NCI-H1105 (cell line): Measurements from ENCODE around the gene SPATA19.

Experiments used
- DNase-seq: peaks from one replicate; lab custom pipeline; 2025; lab: John Stamatoyannopoulos, UW

Gene SPATA19

GRCh38 chr11:133818302-133818701, 27.0 kb downstream of the SPATA19 start:
- no peak for DNase-seq

DNA sequence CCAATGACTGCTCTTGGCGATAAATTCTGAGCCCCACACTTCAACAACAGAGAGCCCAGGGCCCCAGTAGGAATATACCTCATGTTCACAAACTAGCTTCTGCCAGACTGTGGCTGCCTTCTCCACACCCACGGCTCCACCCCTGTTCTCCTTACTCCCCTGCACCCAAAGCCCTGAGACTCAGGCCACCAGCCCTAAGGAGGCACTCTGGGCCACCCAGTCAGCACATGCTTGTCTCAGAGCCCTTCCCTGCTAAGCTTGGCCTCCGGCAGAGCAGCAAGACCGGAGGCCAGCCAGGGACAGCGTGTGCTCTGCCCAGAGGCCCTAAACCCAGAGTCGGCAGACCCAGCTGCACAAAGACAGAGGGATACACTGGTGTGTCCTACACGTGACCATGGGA, 27.9 kb downstream of the SPATA19 start:
- no peak for DNase-seq

DNA sequence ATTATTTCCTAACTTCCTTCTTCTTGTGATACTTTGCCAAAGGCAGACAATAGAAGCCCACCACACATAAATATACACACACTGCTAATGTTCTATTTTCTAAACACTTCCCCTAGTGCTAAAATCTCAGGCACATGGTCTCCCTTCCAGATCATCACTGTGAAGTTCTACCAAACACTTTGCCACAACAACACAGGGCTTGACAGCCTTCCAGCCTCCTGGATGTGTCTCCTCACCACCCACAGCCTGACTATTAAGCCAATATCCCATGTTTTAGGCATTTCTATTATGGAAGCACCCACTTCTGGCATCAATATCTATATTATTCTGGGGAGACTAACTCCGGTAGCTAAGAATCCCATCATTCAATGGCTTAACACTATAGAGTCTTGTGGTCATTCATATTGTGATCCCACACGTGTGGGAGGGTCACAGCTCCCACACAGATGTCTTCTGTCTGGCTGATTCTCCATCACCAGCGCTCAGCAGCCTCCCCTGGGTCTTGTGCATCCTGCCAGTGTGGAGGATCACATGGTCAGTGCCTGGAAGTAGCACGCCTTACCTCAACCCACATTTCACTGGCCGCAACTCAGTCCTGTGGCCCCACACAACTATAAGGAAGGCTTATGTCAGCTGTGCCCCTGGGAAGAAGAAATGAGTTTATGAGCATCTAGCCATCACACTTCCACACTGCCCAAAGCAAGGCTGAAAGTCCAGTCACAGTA, 29.0 kb downstream of the SPATA19 start:
- DNase-seq, result no peak

GRCh38 chr11:133815636-133816035, 29.7 kb downstream of the SPATA19 start:
- DNase-seq, result no peak

DNA sequence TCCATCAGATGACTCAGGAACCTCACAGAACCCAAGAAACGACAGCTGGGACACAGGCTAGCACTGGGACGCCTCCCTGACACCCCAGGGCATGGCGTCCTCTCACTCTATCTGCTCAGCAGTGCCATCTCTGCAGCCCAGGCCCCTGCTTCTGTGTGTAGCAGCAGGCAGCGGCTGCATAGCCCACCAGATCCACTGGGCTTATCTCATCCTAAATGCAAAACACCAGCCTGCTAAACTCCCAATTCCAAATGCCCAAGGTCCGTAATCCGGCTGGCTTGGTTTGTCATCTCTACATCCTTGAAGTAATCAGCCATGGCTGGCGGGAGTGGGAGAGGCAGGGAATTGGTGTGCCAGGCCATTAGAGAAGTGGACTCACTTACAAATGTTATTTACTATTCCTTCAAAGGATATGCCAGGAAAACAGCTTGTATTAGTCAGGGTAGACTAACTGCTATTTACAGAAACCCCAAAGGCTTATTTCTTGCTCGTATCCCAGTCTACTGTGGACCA, 30.7 kb downstream of the SPATA19 start:
- no peak for DNase-seq

- DNase-seq, result no peak
Measured at GRCh38 chr11:133811850-133812685, 33.2 kb downstream of the SPATA19 start.

DNA sequence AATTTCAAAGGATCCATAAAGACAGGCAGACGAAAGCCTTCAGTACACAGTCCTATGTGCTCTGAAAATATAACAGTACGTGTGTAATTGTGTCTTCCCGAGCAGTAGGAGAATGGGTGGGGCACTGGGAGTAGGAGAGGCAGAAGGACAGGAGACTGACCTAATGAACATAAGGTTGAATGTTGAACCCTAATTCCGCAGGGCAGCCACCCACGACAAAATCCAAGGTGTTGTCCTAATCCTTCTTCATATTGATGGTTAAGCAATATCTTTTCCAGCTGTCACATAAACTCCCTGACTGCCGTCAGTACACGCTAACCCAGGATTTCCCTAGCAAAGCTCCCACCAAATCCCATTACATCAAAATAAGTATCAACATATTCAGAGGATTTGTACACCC, 34.5 kb downstream of the SPATA19 start:
- DNase-seq, result no peak

GRCh38 chr11:133809569-133810491, 35.5 kb downstream of the SPATA19 start:
- no peak for DNase-seq

DNA sequence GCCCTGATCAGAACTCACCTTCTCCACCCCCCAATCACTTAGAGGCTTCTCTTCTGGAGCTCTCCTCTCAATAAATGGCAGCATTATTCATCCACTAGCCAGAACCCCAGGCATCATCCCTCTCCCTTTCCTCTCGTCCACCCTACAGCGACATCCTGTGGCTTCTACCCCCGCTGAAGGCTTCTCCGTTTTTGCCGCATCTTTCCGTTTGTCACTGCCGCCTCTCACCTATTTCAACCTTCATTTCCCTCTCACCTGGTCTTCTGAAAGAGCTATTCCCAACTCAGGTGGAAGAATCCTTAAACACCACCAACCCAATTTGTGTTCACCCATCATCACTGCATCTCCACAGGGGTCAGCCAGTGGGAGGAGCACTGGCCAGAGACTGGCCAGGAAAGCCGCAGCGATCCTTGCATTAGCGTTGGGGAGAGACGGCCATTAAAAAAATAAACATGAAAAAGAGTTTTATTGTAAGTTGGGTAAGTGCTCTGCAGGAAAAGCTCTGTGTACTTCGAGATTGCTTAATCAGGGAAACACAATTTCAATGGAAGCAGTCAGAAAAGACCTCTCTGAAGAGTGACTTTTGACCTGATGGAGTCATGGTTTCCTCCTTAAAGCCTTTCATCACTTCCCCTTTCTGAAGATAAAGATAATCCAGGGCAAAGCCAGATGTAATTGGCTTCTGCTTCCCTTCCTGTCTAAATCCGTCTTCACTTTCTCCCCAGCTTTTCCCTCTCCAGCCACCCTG, 36.7 kb downstream of the SPATA19 start:
- no peak for DNase-seq

GRCh38 chr11:133803026-133803425, 42.3 kb downstream of the SPATA19 start:
- no peak for DNase-seq

DNA sequence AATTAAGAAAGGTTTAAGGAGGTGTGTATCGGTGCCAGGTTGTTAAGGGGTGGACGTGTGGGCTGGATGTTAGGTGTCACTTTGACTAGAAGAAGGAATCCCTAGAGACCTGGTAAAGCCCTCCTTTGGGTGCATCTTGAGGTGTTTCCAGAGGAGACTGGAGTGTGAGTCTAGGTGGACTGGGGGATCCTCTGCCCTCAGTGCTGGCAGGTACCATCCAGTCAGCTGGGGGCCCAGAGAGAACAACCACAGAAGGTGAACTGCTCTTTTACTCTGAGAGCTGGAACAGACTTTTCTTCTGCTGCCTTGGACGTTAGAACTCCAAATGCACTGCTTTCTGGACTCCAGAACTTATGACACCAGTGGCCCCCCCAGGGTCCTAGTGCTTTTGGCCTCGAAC, 44.0 kb downstream of the SPATA19 start:
- DNase-seq, result no peak

- DNase-seq, result no peak
Measured at GRCh38 chr11:133800666-133801065, 44.6 kb downstream of the SPATA19 start.

- DNase-seq, result no peak
Measured at GRCh38 chr11:133797554-133797953, 47.8 kb downstream of the SPATA19 start.

DNA sequence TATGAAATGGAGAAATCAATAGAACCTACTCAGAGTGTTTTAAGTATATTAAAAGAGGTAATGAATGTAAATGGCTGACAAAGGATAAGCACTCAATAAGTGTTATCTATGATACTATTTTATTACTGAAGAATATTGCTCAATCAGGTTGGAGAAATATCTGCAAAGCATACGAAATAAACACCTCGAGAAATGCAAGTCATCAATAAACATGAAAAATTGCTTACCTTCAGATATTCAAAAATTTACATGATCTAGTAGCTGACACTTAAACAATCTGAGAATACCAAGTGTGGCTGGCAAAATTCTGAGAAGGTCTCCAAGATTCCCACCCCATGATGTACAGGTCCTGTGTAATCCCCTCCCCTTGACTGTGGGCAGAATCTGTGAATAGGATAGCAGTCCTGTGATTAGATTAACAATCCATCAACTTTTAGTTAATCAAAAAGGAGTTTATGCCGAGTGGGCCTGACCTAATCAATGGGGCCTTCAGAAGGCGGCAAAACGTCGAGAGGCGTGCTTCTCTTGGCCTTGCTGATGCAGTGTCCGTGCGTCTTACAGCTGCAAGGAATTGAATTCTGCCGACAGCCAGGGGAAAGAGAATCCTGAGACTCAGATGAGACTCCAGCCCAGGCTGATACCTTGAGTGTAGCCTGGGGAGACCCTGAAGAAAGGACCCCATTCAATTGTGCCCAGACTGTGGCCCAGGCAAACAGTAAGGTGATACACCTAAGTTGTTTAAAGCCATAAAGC, 49.1 kb downstream of the SPATA19 start:
- no peak for DNase-seq

DNA sequence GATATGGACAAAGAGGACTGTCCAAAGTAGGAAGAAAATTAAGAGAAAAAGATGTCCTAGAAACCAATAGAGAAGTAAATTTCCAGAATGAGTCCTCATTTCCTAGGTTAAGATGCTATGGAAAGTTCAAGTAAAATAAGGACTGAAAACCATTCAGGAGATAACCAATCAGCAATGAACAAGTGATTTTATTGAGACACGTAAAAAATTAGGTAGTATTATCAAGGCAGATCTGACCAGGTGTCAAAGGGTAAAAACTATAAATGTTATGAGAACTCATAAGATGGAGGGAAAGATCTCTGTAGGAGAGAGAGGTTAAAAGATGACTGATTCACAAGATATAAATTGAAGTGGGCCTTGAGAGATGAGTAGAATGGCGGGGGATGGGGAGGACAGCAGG, 50.2 kb downstream of the SPATA19 start:
- DNase-seq, result no peak

DNA sequence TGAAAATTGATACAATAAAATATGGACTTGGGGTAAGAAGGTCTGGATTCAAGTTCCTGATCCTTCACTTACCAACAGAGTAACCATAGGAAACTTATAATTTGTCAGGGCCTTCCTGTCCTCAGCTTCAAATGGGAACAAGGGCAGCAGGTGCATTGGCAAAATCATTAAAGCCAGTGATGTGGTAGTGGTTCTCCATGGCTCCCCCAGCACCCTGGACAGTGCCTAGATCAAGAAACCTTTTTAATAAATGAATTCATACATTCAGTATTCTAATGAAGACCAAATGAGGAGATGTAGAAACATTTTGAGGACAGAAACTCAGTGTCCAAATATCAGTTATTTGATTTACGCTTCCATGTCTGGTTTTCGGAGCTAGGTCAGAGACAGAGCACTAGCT, 51.1 kb downstream of the SPATA19 start:
- no peak for DNase-seq

DNA sequence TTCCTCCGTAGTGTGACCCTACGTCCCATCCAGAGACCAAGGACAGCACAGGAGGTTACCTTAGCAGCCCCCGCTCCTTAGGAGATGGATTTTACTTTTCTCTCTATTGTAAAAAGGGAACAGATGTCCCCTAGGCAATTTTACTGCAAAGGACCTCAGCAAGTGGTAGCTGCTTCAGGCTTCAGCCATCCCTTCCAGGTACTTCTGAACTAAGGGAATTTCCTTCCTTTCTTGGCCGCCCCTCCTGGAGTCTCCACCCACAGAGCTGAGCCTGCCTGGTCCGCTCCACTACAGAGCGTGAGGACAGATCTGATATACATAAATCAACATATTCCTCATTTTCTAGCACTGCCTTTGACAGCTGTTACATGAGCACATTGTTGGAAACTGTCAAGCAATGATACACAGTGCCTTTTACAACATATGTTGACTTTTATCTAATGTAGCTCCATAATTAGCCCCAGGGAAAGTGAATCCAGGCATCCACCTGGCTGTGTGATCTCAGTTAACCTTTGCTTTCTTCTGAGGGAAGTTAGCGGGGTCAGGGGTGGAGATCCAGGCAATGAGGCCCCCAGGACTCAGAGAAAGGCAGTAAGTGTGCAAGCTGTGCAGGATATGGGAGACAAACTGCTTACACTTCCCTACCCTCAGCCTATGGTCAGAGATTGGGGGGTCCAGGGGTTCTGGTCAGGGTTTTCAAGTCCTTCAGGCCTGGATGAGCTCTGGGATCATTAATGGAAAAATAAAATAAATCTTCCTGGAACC, 51.9 kb downstream of the SPATA19 start:
- DNase-seq, result no peak

DNA sequence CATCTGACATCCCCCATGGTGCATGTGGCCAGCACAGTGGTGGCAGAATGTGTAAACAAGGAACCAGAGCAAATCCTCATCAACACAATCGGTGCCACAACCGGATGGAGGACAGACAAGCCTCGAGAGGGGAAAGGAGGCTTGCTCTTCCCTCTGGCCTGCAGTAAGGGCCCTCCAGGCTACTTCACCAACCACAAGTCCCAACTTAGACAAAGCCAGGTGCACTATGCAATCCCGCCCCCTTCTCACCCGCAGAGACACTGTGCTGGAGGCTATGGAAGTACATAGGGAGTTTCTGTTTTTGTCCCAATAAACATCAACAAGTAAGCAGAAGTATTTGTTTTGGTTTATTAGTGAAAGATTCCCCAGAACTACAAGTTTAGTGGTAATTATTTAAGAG, 54.3 kb downstream of the SPATA19 start:
- no peak for DNase-seq
